Natural killer cell (primary cell): ENCODE data around the gene JMJD1C. TPM values are rescaled to one million over a fixed set of nuclear protein-coding genes. Genes with fewer than 3 reads are reported as not detected.
"Not testable (repeated sequence)": the region's sequence is repeated elsewhere in the genome, so short reads cannot be mapped to it uniquely, and the experiment has no call there.

Source experiments
- ATAC-seq, 3 donors: fragments of 150-1000 bp in 2 of 3; fragments of 200-7000 bp in 1 of 3; cut with Tn5 transposase; 1 replicate in 1 of 3; 2 replicates in 2 of 3; pipeline ENCODE4 v1.10.0; 2021; ENCODE audit warnings: mild to moderate bottlenecking in 2 of 3, moderate library complexity in 2 of 3
- DNase-seq, 2 donors: peaks; one replicate each; pipeline versions ENCODE4 v3.0.0 to v3.0.0-alpha.2; 2013 to 2021; ENCODE audit warnings: mixed read lengths in 1 of 2
- H3K27ac ChIP-seq: one replicate; pipeline ENCODE4 v1.5.1; 2013; ENCODE audit warnings: mild to moderate bottlenecking, low read length
- H3K27me3 ChIP-seq: one replicate; pipeline ENCODE4 v1.6.1; 2013; ENCODE audit warnings: low read length; ENCODE audit not compliant: control insufficient read depth, insufficient read depth
- H3K36me3 ChIP-seq: one replicate; pipeline ENCODE4 v1.6.1; 2013; ENCODE audit warnings: low read length; ENCODE audit not compliant: control insufficient read depth, insufficient read depth
- H3K4me1 ChIP-seq: one replicate; pipeline ENCODE4 v1.6.1; 2013; ENCODE audit warnings: low read length; ENCODE audit not compliant: control insufficient read depth, insufficient read depth
- H3K4me3 ChIP-seq: one replicate; pipeline ENCODE4 v1.5.1; 2013; ENCODE audit warnings: low read length
- H3K9me3 ChIP-seq: one replicate; pipeline ENCODE4 v1.6.1; 2013; ENCODE audit warnings: low read length; ENCODE audit not compliant: control insufficient read depth, insufficient read depth
- H3K27ac Mint-ChIP-seq, 2 donors: one replicate each; pipeline ENCODE4 v1.8.0; 2022; ENCODE audit warnings: mild to moderate bottlenecking in 2 of 2, mixed read lengths in 2 of 2, moderate library complexity in 1 of 2
- H3K27me3 Mint-ChIP-seq, 2 donors: one replicate each; pipeline ENCODE4 v1.8.0; 2022; ENCODE audit warnings: low read depth in 2 of 2, mixed read lengths in 2 of 2
- H3K36me3 Mint-ChIP-seq: one replicate; pipeline ENCODE4 v1.8.0; 2022; ENCODE audit warnings: mixed read lengths
- H3K4me1 Mint-ChIP-seq, 2 donors: one replicate each; pipeline ENCODE4 v1.8.0; 2022; ENCODE audit warnings: mixed read lengths in 2 of 2
- H3K4me3 Mint-ChIP-seq: one replicate; pipeline ENCODE4 v1.8.0; 2022; ENCODE audit warnings: mild to moderate bottlenecking, moderate library complexity, mixed read lengths
- H3K9me3 Mint-ChIP-seq, 2 donors: one replicate each; pipeline ENCODE4 v1.8.0; 2022; ENCODE audit warnings: mixed read lengths in 2 of 2
- WGBS: methylation state at CpG from one replicate; pipeline ENCODE4 v1.1.7; 2013; ENCODE audit warnings: missing lambda C conversion rate; ENCODE audit not compliant: insufficient coverage; 5-methylcytosine and 5-hydroxymethylcytosine counted together
- intact Hi-C: fragments of 100-400 bp; cut with micrococcal nuclease; formaldehyde crosslinking; loops from one replicate; pipeline ENCODE4 v1.14.2; 2022
- total RNA-seq, 4 donors: library from RNA; stranded (reverse); fragments of 120-200 nt in 1 of 4; gene quantifications; one replicate each; pipeline versions ENCODE4 v1.2.3 to v1.2.4, GENCODE V29; 2013 to 2022
- TF ChIP-seq, protein P1 (sequence below): fragments of 200-600 bp; IDR thresholded peaks from one replicate; pipeline ENCODE4 v1.8.0; 2022; ENCODE audit warnings: antibody characterized with exemption

The JMJD1C gene
- total RNA-seq, 3 donors from 2014 or later (not counting 1 experiment from before 2014, with no cell fraction given), result 125 to 208 (median 156) TPM

DNA sequence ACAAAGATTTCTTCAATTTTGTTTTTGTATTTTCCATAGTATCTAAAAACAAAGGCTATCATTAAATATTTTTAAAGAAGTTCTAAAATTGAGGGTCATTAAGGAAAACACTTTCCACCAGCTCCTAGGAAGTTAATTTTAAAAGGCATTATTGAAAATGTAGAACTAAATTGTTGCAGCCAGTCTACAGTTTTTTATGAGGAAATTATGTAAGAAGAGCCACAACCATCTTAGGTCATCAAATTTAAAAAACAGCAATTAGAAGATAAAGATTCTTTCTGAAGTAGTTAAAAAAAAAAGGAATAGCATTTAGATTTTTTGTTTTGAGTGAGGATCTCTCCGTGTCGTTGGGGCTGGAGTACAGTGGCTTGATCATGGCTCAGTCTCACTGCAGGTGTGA is 171.0 kb downstream of the JMJD1C start:
- TF ChIP-seq, protein P1, sequence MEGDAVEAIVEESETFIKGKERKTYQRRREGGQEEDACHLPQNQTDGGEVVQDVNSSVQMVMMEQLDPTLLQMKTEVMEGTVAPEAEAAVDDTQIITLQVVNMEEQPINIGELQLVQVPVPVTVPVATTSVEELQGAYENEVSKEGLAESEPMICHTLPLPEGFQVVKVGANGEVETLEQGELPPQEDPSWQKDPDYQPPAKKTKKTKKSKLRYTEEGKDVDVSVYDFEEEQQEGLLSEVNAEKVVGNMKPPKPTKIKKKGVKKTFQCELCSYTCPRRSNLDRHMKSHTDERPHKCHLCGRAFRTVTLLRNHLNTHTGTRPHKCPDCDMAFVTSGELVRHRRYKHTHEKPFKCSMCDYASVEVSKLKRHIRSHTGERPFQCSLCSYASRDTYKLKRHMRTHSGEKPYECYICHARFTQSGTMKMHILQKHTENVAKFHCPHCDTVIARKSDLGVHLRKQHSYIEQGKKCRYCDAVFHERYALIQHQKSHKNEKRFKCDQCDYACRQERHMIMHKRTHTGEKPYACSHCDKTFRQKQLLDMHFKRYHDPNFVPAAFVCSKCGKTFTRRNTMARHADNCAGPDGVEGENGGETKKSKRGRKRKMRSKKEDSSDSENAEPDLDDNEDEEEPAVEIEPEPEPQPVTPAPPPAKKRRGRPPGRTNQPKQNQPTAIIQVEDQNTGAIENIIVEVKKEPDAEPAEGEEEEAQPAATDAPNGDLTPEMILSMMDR, result no peak
- Histone ChIP-seq H3K27me3 (no peaks in the 10 kb centered on the region), H3K36me3 (no peaks in the 10 kb centered on the region), H3K27ac (no peak overlapping the region), H3K4me1 (no peaks in the 10 kb centered on the region), H3K9me3 (no peaks in the 10 kb centered on the region), H3K4me3 (no peak overlapping the region)
- Mint-ChIP-seq H3K4me1 (peaks cover 0 to 5% of the 10 kb centered on the region in 2 donors), H3K36me3 (no peaks in the 10 kb centered on the region), H3K9me3 (no peaks in the 10 kb centered on the region), H3K4me3 (no peak overlapping the region), H3K27me3 (no peaks in the 10 kb centered on the region), H3K27ac (no peak overlapping the region)
- DNase-seq (no peak), ATAC-seq (no peak)
- 94% methylated on average over 2 of the region's 2 CpGs for WGBS
- intact Hi-C loops, result no loop called here

DNA sequence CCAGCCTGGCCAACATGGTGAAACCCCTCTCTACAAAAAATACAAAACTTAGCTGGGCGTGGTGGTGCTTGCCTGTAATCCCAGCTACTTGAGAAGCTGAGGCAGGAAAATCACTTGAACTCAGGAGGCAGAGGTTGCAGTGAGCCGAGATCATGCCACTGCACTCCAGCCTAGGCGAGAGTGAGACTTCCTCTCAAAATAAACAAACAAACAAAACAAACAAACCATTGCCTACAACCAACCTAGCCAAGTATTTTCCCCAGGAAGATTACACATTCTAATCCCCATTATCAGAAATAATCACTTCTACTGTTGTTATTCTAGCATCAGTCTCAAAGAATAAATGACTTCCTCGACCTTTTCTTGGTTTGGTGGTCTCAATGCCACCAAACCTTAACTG is 172.9 kb downstream of the JMJD1C start:
- intact Hi-C loops, H3K27me3 Mint-ChIP-seq, H3K4me1 ChIP-seq: not testable (repeated sequence)

GRCh38 chr10:63288170-63288569 is 177.6 kb downstream of the JMJD1C start:
- H3K4me3 ChIP-seq, result no peak overlapping the region
- no peak for DNase-seq
- H3K27ac Mint-ChIP-seq, result no peak overlapping the region
- H3K4me1 ChIP-seq, result no peaks in the 10 kb centered on the region
- H3K9me3 ChIP-seq, result no peaks in the 10 kb centered on the region
- H3K27me3 ChIP-seq, result no peaks in the 10 kb centered on the region
- no peaks in the 10 kb centered on the region for H3K27me3 Mint-ChIP-seq
- TF ChIP-seq, protein P1, result no peak
- ATAC-seq, result no peak
- no peak overlapping the region for H3K27ac ChIP-seq
- 100% methylated on average over 1 of the region's 1 CpG for WGBS
- intact Hi-C loops, result no loop called here
- no peak overlapping the region for H3K4me3 Mint-ChIP-seq
- no peaks in the 10 kb centered on the region for H3K9me3 Mint-ChIP-seq
- peaks cover 0 to 5% of the 10 kb centered on the region in 2 donors for H3K4me1 Mint-ChIP-seq
- H3K36me3 Mint-ChIP-seq, result no peaks in the 10 kb centered on the region
- H3K36me3 ChIP-seq, result no peaks in the 10 kb centered on the region

More for the DNA sequence above, 172.9 kb downstream of the JMJD1C start:
- not testable (repeated sequence) for H3K4me3 Mint-ChIP-seq, H3K9me3 Mint-ChIP-seq, H3K9me3 ChIP-seq, H3K4me1 Mint-ChIP-seq, ATAC-seq, DNase-seq, H3K36me3 Mint-ChIP-seq, H3K36me3 ChIP-seq, H3K4me3 ChIP-seq, H3K27ac ChIP-seq, H3K27me3 ChIP-seq
- WGBS, result 89% methylated on average over 4 of the region's 4 CpGs
- peak overlapping the region in 1 of 2 donors; percentile 13 for H3K27ac Mint-ChIP-seq

DNA sequence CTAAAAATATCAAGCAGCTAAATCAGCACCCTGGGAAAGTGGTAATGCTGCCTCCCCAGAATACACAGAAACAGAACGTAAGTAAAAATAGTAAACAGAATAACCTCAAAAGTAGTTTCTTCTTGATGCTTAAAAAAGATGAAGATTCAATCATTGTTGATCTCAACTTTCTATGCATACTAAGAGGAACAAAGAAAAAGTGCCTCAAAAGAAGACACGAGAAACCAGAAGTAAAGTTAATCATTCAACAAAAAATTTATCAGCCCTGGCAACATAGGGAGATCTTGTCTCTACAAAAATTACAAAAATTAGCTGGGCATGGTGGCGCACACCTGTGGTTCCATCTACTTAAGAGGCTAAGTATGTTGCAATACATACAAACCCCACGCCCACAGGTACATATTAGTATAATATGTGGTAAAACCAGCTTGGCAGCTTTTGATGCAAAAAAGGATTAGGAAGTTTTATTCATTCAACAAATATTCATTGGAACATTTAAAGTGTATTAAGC is 179.0 kb downstream of the JMJD1C start:
- Mint-ChIP-seq H3K27me3 (no peaks in the 10 kb centered on the region), H3K27ac (no peak overlapping the region), H3K4me3 (no peak overlapping the region), H3K9me3 (no peaks in the 10 kb centered on the region), H3K4me1 (no peaks in the 10 kb centered on the region), H3K36me3 (no peaks in the 10 kb centered on the region)
- no peak overlapping the region for H3K4me3 ChIP-seq
- WGBS, result 60% methylated on average over 1 of the region's 4 CpGs
- H3K27ac ChIP-seq, result no peak overlapping the region
- TF ChIP-seq, protein P1, result no peak
- no peaks in the 10 kb centered on the region for H3K9me3 ChIP-seq
- no peaks in the 10 kb centered on the region for H3K36me3 ChIP-seq
- H3K27me3 ChIP-seq, result no peaks in the 10 kb centered on the region
- H3K4me1 ChIP-seq, result no peaks in the 10 kb centered on the region
- DNase-seq, result no peak
- ATAC-seq, result no peak
- intact Hi-C loops, result no loop called here
